Nephron progenitor cell (in vitro differentiated cells): ENCODE measurements around the gene SCRG1.

Experiments
- DNase-seq: peaks from one replicate; pipeline ENCODE4 v3.0.0; 2021
- H3K27ac Mint-ChIP-seq: 2 replicates; pipeline ENCODE4 v1.8.0; 2021; ENCODE audit warnings: mild to moderate bottlenecking, moderate library complexity, mixed read lengths
- H3K27me3 Mint-ChIP-seq: 2 replicates; pipeline ENCODE4 v1.8.0; 2021; ENCODE audit warnings: mild to moderate bottlenecking, low read depth, mixed read lengths; ENCODE audit not compliant: poor library complexity
- H3K36me3 Mint-ChIP-seq: 2 replicates; pipeline ENCODE4 v1.8.0; 2021; ENCODE audit warnings: low read depth, mixed read lengths
- H3K4me1 Mint-ChIP-seq: 2 replicates; pipeline ENCODE4 v1.8.0; 2021; ENCODE audit warnings: mixed read lengths
- H3K4me3 Mint-ChIP-seq: 2 replicates; pipeline ENCODE4 v1.8.0; 2021; ENCODE audit warnings: mild to moderate bottlenecking, moderate library complexity, mixed read lengths
- H3K9me3 Mint-ChIP-seq: 2 replicates; pipeline ENCODE4 v1.8.0; 2021; ENCODE audit warnings: mild to moderate bottlenecking, moderate library complexity, mixed read lengths
- TF ChIP-seq, protein P1 (sequence below): fragments of 200-600 bp; sonication (generic); IDR thresholded peaks from 2 replicates; pipeline ENCODE4 v1.5.0; 2021; ENCODE audit warnings: antibody characterized with exemption

SCRG1 gene

DNA sequence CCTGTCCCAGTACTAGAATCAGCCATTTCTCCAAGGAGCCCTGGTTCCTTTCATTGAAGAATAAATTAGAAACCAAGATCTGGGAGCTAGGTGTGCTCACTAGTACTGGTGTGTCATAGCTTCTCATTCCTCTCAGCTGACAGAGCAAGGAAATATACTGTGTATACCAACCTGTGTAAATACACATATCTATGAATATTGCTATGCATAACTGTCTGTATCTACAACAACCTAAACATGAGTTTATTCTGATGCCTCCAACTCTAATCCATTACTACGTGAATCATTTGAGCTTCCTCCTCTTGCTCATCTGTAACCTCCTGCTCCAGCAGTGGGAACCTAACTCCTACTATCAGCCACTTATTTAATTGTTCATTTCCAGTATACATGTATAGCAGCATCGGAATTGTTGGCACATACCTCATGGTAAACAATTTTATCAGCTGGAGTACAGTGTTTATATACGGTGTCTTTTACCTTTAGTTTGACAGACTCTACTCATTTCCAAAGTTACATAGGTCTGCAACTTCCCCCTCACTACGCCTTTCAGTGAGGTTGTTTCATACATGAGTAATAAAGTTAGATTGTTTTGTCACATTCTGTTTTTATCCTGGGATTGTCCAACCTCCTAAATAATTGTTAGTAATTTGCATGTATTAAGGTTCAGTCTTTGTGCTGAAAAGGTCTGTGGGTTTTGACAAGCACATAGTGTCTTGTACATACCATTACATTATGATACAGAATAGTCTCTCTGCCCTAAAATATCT lies 7.1 kb upstream of the SCRG1 start:
- no peak overlapping the region for H3K27ac Mint-ChIP-seq
- DNase-seq, result no peak
- no peak overlapping the region for H3K4me3 Mint-ChIP-seq
- peaks cover 28% of the 10 kb centered on the region for H3K36me3 Mint-ChIP-seq
- H3K4me1 Mint-ChIP-seq, result peaks cover 5% of the 10 kb centered on the region
- TF ChIP-seq, protein P1, sequence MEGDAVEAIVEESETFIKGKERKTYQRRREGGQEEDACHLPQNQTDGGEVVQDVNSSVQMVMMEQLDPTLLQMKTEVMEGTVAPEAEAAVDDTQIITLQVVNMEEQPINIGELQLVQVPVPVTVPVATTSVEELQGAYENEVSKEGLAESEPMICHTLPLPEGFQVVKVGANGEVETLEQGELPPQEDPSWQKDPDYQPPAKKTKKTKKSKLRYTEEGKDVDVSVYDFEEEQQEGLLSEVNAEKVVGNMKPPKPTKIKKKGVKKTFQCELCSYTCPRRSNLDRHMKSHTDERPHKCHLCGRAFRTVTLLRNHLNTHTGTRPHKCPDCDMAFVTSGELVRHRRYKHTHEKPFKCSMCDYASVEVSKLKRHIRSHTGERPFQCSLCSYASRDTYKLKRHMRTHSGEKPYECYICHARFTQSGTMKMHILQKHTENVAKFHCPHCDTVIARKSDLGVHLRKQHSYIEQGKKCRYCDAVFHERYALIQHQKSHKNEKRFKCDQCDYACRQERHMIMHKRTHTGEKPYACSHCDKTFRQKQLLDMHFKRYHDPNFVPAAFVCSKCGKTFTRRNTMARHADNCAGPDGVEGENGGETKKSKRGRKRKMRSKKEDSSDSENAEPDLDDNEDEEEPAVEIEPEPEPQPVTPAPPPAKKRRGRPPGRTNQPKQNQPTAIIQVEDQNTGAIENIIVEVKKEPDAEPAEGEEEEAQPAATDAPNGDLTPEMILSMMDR, result no peak
- no peaks in the 10 kb centered on the region for H3K27me3 Mint-ChIP-seq
- no peaks in the 10 kb centered on the region for H3K9me3 Mint-ChIP-seq

DNA sequence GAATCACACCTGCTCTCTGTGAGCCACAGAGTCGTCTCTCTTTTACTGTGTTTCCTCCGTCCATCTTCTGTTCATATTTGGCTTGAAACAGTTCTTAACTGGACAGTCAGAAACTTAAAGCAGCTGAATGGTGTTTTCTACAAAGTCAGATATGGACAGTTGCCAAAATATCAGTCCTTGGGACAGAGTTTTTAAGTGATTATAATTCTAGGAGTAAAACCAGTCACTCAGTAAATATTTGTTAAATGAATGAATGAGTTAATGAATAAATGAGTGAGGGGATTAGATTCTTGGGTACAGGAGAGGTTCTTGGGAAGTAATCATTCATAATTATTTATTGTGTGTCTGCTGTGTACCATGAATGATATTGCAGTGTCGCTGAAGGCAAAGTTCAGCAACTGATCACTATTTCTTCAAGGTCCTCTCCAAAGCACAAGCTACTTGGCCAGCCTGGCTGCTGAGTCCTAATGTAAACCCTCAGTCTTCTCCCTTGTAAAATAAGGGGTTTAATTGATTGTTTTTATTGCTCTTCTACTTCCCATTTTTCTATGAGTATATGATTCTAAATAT lies 5.5 kb upstream of the SCRG1 start:
- DNase-seq, result no peak
- TF ChIP-seq, protein P1, result no peak
- Mint-ChIP-seq H3K4me3 (no peak overlapping the region), H3K36me3 (peaks cover 28% of the 10 kb centered on the region), H3K9me3 (no peaks in the 10 kb centered on the region), H3K27ac (no peak overlapping the region), H3K4me1 (no peaks in the 10 kb centered on the region), H3K27me3 (no peaks in the 10 kb centered on the region)

DNA sequence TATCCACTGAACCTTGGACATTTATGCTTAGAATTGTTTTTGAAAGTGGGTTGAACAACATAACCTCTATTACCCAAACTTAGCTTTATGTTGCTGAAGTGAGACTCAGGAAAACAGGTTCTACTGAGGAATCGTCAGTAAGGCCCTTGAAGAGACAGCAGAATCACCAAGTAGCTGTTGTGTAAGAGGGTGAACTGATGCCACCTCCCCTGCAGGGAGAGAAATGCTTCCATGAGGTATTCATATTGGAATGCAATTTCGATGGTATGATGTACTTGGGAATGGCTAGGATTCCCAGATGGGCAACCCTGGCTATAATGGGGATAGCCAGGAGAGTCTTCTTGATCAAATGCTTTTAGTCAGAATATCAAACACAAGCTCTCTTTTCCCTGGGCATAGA lies 4.1 kb upstream of the SCRG1 start:
- Mint-ChIP-seq H3K27ac (no peak overlapping the region), H3K4me3 (no peak overlapping the region)
- no peak for DNase-seq

DNA sequence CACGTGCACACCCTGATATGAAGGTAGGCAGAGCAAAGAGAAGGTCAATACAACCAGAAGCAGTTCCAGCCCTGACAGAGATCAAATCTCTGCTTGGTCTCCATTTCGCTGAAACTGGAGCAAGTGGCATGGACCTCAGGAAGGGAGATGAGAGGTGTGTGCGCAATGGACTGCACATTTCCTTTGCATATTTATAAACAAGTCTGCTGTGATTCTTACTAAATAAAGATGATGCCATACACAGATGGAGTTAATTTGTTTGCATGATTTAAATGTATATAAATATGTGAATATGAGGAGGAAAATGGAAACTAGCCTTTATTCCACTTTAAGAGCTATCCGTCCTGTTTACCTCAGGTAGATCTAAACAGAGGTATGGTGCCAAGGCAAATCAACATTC lies 2.1 kb upstream of the SCRG1 start:
- TF ChIP-seq, protein P1, result no peak
- no peak for DNase-seq
- Mint-ChIP-seq H3K27ac (no peak overlapping the region), H3K36me3 (peaks cover 20% of the 10 kb centered on the region), H3K4me3 (no peak overlapping the region), H3K27me3 (no peaks in the 10 kb centered on the region), H3K4me1 (no peaks in the 10 kb centered on the region), H3K9me3 (no peaks in the 10 kb centered on the region)

More for the DNA sequence above, 4.1 kb upstream of the SCRG1 start:
- H3K36me3 Mint-ChIP-seq, result peaks cover 24% of the 10 kb centered on the region
- TF ChIP-seq, protein P1, result no peak
- no peaks in the 10 kb centered on the region for H3K4me1 Mint-ChIP-seq
- H3K9me3 Mint-ChIP-seq, result no peaks in the 10 kb centered on the region
- H3K27me3 Mint-ChIP-seq, result no peaks in the 10 kb centered on the region

DNA sequence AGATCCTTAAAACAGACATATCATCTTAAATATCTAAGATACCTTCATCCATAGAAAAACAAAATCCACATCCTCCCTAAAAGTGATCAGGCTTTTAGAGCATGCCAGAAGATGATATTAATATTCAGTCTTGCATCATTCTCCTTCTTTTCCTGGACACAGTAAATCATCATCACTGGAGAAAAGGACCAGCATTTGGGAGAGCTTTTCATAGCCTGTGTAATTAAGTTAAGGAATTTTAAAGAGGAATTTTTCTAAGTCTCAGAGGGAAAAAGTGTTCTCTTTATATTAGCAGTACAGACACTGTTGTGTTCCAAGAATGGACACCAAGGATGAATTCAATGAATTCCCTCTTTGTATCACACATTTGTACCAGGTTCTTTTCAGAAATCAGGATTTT lies 696 bp downstream of the SCRG1 start:
- Mint-ChIP-seq H3K36me3 (peaks cover 31% of the 10 kb centered on the region), H3K27ac (no peak overlapping the region), H3K9me3 (peaks cover 6% of the 10 kb centered on the region), H3K4me1 (no peaks in the 10 kb centered on the region), H3K4me3 (no peak overlapping the region), H3K27me3 (no peaks in the 10 kb centered on the region)
- no peak for DNase-seq
- TF ChIP-seq, protein P1, result no peak

DNA sequence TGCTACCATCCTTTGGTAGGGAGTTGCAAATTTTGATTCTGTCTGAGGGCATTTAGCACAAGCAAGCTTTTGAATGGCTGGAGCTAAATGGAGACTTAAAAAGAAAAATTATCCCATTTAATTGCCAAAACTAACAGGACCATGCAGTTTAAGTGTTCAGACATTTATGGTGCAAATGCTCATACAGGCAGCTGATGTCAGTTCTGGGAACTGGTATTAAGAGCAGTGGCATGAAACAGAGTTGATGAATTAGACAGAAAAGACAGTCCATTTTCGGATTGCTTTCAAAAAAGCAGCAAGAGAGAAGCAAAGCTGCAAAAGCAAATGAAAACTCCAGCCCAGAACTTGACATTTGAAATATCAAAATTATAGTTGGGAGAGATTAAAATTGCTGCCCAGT lies 1.3 kb downstream of the SCRG1 start:
- Mint-ChIP-seq H3K27ac (no peak overlapping the region), H3K27me3 (no peaks in the 10 kb centered on the region), H3K36me3 (peaks cover 33% of the 10 kb centered on the region), H3K9me3 (peaks cover 6% of the 10 kb centered on the region), H3K4me3 (no peak overlapping the region), H3K4me1 (no peaks in the 10 kb centered on the region)
- no peak for DNase-seq
- TF ChIP-seq, protein P1, result no peak
